AG04450 (cell line): Measurements from ENCODE around the gene ADSS1. TPM values are rescaled to one million over a fixed set of nuclear protein-coding genes. Genes with fewer than 3 reads are reported as not detected.
A peak's percentile ranks its signal among the peaks of the same experiment; 100 is the strongest.

ENCODE experiments used
- CTCF ChIA-PET: fragments of 300-600, 350-600 bp; formaldehyde crosslinking; extraction: SDS; loops from one replicate; lab custom pipeline; 2022; ENCODE audit warnings: antibody characterized with exemption, inconsistent platforms; lab: Charles Lee
- POLR2A ChIA-PET: fragments of 350-600 bp; formaldehyde crosslinking; extraction: SDS; loops from one replicate; lab custom pipeline; 2021; ENCODE audit warnings: antibody characterized with exemption, inconsistent platforms; lab: Yijun Ruan, JAX
- DNase-seq: peaks from one replicate; pipeline ENCODE4 v3.0.0-alpha.2; 2011; ENCODE audit warnings: low read depth, low spot score
- H3K27ac ChIP-seq: one replicate; pipeline ENCODE4 v1.5.1; 2012; ENCODE audit warnings: low read depth, low read length, control low read depth
- H3K27me3 ChIP-seq: one replicate; pipeline ENCODE4 v1.6.0; 2012; ENCODE audit warnings: low read length; ENCODE audit not compliant: control insufficient read depth, insufficient read depth
- H3K4me3 ChIP-seq: 2 replicates; pipeline ENCODE4 v1.5.1; 2011; ENCODE audit warnings: mild to moderate bottlenecking, low read depth, low read length, control low read depth
- H3K9me3 ChIP-seq: 2 replicates; pipeline ENCODE4 v1.5.1; 2012; ENCODE audit warnings: low read length; ENCODE audit not compliant: control insufficient read depth, insufficient read depth
- polyA plus RNA-seq: library from polyadenylated mRNA; depleted of rRNA; stranded (reverse); fragments of >200 nt; gene quantifications from 2 replicates; pipeline ENCODE4 v1.2.3, GENCODE V29; 2011
- TF ChIP-seq, protein P1 (sequence below): IDR thresholded peaks from 2 replicates; pipeline ENCODE4 v1.5.1; 2011; ENCODE audit warnings: low read depth, low read length, control low read depth, inconsistent platforms

Gene ADSS1
- polyA plus RNA-seq, 1 experiment = 2.8 TPM

DNA sequence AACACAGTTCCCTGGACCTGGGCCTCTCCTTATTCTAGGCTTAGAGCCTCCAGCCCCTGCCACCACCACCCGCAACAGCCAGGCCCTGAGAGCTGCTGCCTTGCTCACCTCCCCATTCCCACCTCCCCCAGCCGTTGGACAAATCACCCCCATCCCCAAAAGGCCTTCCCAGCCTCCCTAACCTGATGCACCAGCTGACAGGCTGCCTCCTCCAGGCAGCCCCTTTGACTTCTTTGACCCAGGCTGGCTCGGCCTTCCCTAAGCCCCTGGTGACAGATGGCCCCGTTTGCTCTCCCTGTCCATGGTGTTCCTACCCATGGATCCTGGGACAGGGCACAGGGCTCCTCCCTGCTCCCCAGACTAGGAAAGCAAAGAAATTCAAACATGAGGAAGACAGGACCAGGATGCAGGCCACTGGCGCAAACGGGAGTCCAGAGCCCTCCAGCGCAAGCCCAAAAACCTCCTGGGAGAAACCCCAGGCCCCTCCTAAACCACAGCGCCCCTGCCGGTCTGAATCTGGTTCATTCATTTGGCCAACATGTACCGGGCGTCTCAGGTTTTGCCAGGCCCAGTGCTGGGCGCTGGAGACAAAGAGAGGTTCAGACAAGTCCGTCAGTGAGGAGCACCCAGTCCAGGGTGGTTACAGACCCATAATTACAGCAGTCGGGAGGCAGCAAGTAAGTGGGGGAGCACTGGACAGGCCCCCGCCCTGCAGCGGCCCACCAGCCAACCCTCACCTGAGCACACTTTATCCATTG is 69.1 kb downstream of the ADSS1 start:
- ChIA-PET POLR2A (no interaction called here), CTCF (interaction anchor here (0.6 to 2.6 kb wide), 4 partner anchors 25 to 989 kb away, joined by 3 to 11 read pairs (median 3); no protein-coding TSS in a partner anchor)
- H3K27me3 ChIP-seq = no peaks in the 10 kb centered on the region
- no peak overlapping the region for H3K27ac ChIP-seq
- no peak for DNase-seq
- no peaks in the 10 kb centered on the region; the same call in 1 of the 2 replicates for H3K9me3 ChIP-seq
- H3K4me3 ChIP-seq = no peak overlapping the region; the same call in 1 of the 2 replicates
- TF ChIP-seq, protein P1, sequence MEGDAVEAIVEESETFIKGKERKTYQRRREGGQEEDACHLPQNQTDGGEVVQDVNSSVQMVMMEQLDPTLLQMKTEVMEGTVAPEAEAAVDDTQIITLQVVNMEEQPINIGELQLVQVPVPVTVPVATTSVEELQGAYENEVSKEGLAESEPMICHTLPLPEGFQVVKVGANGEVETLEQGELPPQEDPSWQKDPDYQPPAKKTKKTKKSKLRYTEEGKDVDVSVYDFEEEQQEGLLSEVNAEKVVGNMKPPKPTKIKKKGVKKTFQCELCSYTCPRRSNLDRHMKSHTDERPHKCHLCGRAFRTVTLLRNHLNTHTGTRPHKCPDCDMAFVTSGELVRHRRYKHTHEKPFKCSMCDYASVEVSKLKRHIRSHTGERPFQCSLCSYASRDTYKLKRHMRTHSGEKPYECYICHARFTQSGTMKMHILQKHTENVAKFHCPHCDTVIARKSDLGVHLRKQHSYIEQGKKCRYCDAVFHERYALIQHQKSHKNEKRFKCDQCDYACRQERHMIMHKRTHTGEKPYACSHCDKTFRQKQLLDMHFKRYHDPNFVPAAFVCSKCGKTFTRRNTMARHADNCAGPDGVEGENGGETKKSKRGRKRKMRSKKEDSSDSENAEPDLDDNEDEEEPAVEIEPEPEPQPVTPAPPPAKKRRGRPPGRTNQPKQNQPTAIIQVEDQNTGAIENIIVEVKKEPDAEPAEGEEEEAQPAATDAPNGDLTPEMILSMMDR = 0 out of 2 replicates have a peak, but pooled peaks have one; percentile 10

DNA sequence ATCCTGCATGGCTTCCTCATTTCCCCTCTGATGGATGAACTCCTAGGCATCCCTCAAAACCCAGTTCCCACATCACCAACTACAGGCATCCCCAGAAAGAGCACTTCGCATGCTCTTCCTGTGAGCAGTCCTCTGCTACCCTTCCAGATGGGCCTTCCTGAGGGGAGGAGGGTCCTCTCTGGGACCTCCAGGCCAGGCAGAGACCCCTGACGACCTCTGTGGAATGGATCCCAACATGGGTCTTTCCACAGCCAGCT is 69.6 kb downstream of the ADSS1 start:
- CTCF ChIA-PET = interaction anchor here (0.6 to 2.6 kb wide), 2 partner anchors 25 to 293 kb away, joined by 3 to 11 read pairs; no protein-coding TSS in a partner anchor
- H3K9me3 ChIP-seq = no peaks in the 10 kb centered on the region; the same call in 1 of the 2 replicates

DNA sequence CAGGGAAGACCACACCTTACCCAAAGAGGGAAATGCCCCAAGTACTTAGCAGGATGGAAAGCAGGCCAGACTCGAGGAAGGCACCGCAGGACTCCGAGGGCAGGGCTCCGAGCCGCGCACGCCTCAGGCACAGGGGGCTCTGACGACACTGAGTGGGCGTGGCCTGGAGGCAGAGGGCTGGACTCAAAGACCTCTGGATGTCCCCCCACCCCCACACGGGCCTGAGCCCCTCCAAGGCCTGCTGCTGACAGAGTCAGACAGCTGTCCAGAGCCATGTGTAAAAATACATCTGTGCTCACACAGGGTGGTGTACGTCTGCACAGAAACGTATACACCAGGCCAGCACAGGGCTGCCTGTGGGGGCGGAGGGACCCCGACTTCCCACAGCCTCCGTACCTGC is 70.1 kb downstream of the ADSS1 start:
- POLR2A ChIA-PET = interaction anchor here (1.0 kb wide), 1 partner anchor 9 kb away, joined by 3 read pairs; no protein-coding TSS in a partner anchor
- H3K27me3 ChIP-seq = no peaks in the 10 kb centered on the region
- CTCF ChIA-PET = interaction anchor here (0.6 to 2.6 kb wide), 3 partner anchors 26 to 293 kb away, joined by 3 to 11 read pairs (median 3); no protein-coding TSS in a partner anchor
- TF ChIP-seq, protein P1 = no peak
- H3K4me3 ChIP-seq = peak overlapping the region; percentile 79
- no peak for DNase-seq
- peak overlapping the region; percentile 31 for H3K27ac ChIP-seq
- H3K9me3 ChIP-seq = no peaks in the 10 kb centered on the region; the same call in 1 of the 2 replicates

More for the DNA sequence above, 69.6 kb downstream of the ADSS1 start:
- TF ChIP-seq, protein P1 = no peak
- peak overlapping the region; percentile 79 for H3K4me3 ChIP-seq
- no peaks in the 10 kb centered on the region for H3K27me3 ChIP-seq
- POLR2A ChIA-PET = interaction anchor here (1.0 kb wide), 1 partner anchor 9 kb away, joined by 3 read pairs; no protein-coding TSS in a partner anchor
- no peak for DNase-seq
- no peak overlapping the region for H3K27ac ChIP-seq

- ChIA-PET CTCF (interaction anchor here (1.1 to 2.6 kb wide), 3 partner anchors 23 to 27 kb away, joined by 3 to 11 read pairs (median 3); no protein-coding TSS in a partner anchor), POLR2A (interaction anchor here (0.7 to 1.0 kb wide), 2 partner anchors 8 to 10 kb away, joined by 3 read pairs; no protein-coding TSS in a partner anchor)
- peak overlapping the region; percentile 31 for H3K27ac ChIP-seq
- peak overlapping the region; percentile 79 for H3K4me3 ChIP-seq
- TF ChIP-seq, protein P1 = no peak
- H3K27me3 ChIP-seq = no peaks in the 10 kb centered on the region
- H3K9me3 ChIP-seq = no peaks in the 10 kb centered on the region; the same call in 1 of the 2 replicates
- no peak for DNase-seq
Measured at GRCh38 chr14:104794631-104794992, 70.6 kb downstream of the ADSS1 start.
